T47D (cell line): ENCODE data around the gene OLIG2.

Experiments
- DNase-seq, 2 experiments: peaks; one replicate each; pipeline versions ENCODE4 v3.0.0 to v3.0.0-alpha.2; 2011 to 2012; ENCODE audit warnings: low read depth in 1 of 2, low spot score in 1 of 2
- JUND ChIP-seq: IDR thresholded peaks from 2 replicates; pipeline ENCODE4 v1.6.1; 2012; ENCODE audit warnings: low read depth
- in situ Hi-C: cut with HindIII; loops from 2 replicates; pipeline ENCODE4 v1.10.0; 2016; ENCODE audit warnings: low sequenced_read_pairs, low pct_unique_long_range_greater_than_20kb

Gene OLIG2

GRCh38 chr21:33022489-33022827 lies 3.3 kb upstream of the OLIG2 start:
- no peak for TF ChIP-seq JUND
- in situ Hi-C loops = no loop called here
- DNase-seq = no peak

DNA sequence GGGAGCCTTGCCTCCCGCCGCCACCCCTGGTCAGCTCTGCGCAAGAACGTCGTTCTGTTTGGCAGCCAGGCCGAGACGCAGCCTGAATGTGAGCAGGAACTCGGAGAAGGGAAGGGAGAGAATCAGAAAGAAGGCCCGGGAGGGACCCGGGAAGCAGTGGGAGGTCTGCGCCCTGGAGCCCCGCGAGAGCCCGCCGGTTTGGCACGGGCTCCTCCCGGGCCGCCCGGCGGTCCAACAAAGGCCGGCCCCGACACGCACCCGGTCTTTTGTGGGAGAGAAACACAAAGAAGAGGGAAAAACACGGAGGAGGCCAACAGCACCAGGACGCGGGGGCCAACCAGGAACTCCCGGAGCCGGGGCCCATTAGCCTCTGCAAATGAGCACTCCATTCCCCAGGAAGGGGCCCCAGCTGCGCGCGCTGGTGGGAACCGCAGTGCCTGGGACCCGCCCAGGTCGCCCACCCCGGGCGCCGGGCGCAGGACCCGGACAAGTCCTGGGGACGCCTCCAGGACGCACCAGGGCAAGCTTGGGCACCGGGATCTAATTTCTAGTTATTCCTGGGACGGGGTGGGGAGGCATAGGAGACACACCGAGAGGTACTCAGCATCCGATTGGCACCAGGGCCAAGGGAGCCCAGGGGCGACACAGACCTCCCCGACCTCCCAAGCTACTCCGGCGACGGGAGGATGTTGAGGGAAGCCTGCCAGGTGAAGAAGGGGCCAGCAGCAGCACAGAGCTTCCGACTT lies 2.7 kb upstream of the OLIG2 start:
- in situ Hi-C loops = no loop called here
- no peak for TF ChIP-seq JUND
- no peak for DNase-seq

- no peak for DNase-seq
- TF ChIP-seq JUND = no peak
- in situ Hi-C loops = no loop called here
Observed at GRCh38 chr21:33023574-33024200, 2.0 kb upstream of the OLIG2 start.

DNA sequence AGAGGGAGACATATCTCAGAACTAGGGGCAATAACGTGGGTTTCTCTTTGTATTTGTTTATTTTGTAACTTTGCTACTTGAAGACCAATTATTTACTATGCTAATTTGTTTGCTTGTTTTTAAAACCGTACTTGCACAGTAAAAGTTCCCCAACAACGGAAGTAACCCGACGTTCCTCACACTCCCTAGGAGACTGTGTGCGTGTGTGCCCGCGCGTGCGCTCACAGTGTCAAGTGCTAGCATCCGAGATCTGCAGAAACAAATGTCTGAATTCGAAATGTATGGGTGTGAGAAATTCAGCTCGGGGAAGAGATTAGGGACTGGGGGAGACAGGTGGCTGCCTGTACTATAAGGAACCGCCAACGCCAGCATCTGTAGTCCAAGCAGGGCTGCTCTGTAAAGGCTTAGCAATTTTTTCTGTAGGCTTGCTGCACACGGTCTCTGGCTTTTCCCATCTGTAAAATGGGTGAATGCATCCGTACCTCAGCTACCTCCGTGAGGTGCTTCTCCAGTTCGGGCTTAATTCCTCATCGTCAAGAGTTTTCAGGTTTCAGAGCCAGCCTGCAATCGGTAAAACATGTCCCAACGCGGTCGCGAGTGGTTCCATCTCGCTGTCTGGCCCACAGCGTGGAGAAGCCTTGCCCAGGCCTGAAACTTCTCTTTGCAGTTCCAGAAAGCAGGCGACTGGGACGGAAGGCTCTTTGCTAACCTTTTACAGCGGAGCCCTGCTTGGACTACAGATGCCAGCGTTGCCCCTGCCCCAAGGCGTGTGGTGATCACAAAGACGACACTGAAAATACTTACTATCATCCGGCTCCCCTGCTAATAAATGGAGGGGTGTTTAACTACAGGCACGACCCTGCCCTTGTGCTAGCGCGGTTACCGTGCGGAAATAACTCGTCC lies 1.3 kb upstream of the OLIG2 start:
- no peak for DNase-seq
- in situ Hi-C loops = no loop called here
- no peak for TF ChIP-seq JUND

GRCh38 chr21:33025106-33025488 lies 638 bp upstream of the OLIG2 start:
- in situ Hi-C loops = no loop called here
- no peak for DNase-seq
- no peak for TF ChIP-seq JUND

- no peak for TF ChIP-seq JUND
- in situ Hi-C loops = no loop called here
- no peak for DNase-seq
Observed at GRCh38 chr21:33026443-33026858, 716 bp downstream of the OLIG2 start.

DNA sequence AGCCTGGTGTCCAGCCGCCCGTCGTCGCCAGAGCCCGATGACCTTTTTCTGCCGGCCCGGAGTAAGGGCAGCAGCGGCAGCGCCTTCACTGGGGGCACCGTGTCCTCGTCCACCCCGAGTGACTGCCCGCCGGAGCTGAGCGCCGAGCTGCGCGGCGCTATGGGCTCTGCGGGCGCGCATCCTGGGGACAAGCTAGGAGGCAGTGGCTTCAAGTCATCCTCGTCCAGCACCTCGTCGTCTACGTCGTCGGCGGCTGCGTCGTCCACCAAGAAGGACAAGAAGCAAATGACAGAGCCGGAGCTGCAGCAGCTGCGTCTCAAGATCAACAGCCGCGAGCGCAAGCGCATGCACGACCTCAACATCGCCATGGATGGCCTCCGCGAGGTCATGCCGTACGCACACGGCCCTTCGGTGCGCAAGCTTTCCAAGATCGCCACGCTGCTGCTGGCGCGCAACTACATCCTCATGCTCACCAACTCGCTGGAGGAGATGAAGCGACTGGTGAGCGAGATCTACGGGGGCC lies 1.2 kb downstream of the OLIG2 start:
- DNase-seq = no peak
- in situ Hi-C loops = no loop called here
- no peak for TF ChIP-seq JUND

- in situ Hi-C loops = no loop called here
- no peak for DNase-seq
- no peak for TF ChIP-seq JUND
Observed at GRCh38 chr21:33027401-33028286, 1.9 kb downstream of the OLIG2 start.

- in situ Hi-C loops = no loop called here
- no peak for TF ChIP-seq JUND
- no peak for DNase-seq
Observed at GRCh38 chr21:33028287-33028670, 2.5 kb downstream of the OLIG2 start.

DNA sequence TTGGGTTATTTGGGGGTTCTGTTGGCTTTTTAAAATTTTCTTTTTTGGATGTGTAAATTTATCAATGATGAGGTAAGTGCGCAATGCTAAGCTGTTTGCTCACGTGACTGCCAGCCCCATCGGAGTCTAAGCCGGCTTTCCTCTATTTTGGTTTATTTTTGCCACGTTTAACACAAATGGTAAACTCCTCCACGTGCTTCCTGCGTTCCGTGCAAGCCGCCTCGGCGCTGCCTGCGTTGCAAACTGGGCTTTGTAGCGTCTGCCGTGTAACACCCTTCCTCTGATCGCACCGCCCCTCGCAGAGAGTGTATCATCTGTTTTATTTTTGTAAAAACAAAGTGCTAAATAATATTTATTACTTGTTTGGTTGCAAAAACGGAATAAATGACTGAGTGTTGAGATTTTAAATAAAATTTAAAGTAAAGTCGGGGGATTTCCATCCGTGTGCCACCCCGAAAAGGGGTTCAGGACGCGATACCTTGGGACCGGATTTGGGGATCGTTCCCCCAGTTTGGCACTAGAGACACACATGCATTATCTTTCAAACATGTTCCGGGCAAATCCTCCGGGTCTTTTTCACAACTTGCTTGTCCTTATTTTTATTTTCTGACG lies 3.1 kb downstream of the OLIG2 start:
- TF ChIP-seq JUND = no peak
- DNase-seq = no peak
- in situ Hi-C loops = no loop called here

- in situ Hi-C loops = no loop called here
- no peak for TF ChIP-seq JUND
- DNase-seq = no peak
Observed at GRCh38 chr21:33029385-33029921, 3.7 kb downstream of the OLIG2 start.
